GM10847 (cell line): ENCODE measurements around the gene PLEKHJ1.

ENCODE experiments used
- POLR2A ChIP-seq: IDR thresholded peaks from 2 replicates; pipeline ENCODE4 v1.6.1; 2011; ENCODE audit not compliant: insufficient read length; ENCODE audit errors: extremely low read depth

The PLEKHJ1 gene, protein sequence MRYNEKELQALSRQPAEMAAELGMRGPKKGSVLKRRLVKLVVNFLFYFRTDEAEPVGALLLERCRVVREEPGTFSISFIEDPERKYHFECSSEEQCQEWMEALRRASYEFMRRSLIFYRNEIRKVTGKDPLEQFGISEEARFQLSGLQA

DNA sequence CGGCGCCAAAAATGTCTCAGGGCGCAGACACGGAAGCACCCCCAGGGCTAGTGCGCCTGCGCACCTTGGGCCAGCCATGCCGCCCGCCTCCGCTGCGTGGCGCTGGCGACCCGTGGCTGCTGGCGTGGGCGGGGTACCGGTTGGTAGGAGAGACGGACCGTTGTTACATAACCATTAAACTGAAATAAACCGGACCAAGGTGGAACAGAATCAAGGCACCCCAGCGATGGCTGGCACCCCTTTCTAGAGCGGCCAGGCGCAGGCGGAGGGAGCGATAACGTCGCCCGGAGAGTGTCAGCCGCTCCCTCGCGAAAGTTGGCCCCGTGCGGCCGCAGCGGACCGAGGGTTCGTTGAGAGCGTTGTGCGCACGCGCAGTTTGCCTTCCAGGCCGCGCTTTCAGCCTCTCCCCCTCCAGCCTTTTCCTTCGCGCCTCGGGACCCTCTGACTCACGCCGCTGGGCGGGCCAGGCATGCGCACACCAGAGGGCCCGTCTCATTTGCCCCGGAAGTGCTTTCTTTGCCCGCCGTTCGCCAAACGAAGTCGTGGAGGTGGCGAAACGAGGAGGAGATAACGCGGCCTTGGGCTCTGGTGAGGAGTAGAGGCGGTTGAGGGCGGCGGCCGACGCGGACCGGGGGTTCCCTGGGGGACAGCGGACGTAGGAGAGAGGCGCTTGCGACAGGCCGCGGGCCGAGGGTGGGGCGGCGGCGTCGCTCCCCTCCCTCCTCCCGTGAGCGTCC is at the start of gene PLEKHJ1, which contains the start of gene SF3A2:
Gene PLEKHJ1 (minus strand): TSS at position 16 of the 737 bp plus-strand sequence. CDS start 81 bp downstream, outside the sequence.
Gene SF3A2 (plus strand): TSS at position 511 of the 737 bp plus-strand sequence. CDS start 6,595 bp downstream, outside the sequence.
- TF ChIP-seq POLR2A = peak; percentile 71

DNA sequence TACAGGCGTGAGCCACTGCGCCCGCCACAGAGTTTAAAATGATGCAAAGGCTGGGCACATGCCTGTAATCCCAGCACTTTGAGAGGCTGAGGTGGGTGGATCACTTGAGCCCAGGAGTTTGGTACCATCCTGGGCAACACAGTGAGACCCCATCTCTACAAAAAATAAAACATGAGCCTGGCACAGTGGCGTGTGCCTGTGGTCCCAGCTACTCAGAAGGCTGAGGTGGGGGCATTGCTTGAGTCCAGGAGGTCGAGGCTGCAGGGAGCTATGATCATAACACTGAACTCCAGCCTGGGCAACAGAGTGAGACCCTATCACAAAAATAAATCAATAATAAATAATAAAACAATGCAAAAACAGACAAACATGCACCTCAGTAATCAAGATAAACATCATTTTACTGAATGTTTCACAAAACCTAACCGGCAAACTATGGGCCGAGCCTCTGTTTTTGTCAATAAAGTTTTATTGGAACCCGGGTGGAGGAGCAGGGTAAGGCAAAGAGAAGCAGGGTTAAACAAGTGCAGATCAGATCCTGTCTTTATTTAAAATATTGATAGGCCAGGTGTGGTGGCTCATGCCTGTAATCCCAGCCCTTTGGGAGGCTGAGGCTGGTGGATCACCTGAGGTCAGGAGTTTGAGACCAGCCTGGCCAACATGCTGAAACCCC is 47.8 kb upstream of the PLEKHJ1 start:
- no peak for TF ChIP-seq POLR2A

GRCh38 chr19:2282862-2283237 is 46.7 kb upstream of the PLEKHJ1 start:
- no peak for TF ChIP-seq POLR2A

GRCh38 chr19:2282062-2282861 is 46.1 kb upstream of the PLEKHJ1 start, which contains the start of gene PEAK3:
PEAK3 (minus strand) TSS chr19:2282175; CDS start chr19:2280931, 1,244 bp downstream.
- TF ChIP-seq POLR2A = no peak

GRCh38 chr19:2280633-2281264 is 44.6 kb upstream of the PLEKHJ1 start:
- TF ChIP-seq POLR2A = no peak

DNA sequence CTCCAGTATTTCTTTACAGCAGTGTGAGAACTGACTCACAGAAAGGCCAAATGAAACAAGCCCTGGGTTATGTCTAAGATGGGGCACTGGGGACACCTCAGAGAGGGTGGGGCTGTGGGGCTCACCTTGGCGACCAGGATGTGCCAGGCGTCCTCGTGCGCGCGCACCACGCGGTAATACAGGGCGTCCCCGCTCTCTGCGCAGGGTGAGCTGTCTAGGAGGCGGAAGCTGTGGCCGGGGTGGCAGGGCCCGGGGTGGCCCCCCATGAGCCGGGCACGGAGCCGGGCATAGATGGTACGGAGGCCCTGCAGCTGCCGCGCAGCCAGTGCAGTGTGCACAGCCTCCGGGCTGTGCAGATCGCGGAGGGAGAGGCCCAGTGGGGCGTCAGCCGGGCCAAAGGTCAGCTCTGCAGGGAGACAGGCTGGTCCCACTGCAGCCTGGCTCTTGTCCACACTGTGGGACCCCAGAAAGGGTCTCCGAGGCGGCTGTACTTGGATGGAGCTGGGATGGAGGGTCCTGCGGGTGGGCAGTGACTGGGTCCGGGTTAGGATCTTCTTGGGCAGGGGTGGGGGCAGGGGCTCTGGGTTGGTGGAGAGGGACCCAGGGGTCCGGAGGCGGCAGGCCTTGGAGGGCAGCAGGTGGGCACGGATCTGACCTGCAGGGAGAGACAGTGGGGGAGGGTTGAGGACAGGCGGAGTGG is 42.5 kb upstream of the PLEKHJ1 start:
- TF ChIP-seq POLR2A = no peak

GRCh38 chr19:2277138-2277537 is 41.0 kb upstream of the PLEKHJ1 start:
- TF ChIP-seq POLR2A = no peak

DNA sequence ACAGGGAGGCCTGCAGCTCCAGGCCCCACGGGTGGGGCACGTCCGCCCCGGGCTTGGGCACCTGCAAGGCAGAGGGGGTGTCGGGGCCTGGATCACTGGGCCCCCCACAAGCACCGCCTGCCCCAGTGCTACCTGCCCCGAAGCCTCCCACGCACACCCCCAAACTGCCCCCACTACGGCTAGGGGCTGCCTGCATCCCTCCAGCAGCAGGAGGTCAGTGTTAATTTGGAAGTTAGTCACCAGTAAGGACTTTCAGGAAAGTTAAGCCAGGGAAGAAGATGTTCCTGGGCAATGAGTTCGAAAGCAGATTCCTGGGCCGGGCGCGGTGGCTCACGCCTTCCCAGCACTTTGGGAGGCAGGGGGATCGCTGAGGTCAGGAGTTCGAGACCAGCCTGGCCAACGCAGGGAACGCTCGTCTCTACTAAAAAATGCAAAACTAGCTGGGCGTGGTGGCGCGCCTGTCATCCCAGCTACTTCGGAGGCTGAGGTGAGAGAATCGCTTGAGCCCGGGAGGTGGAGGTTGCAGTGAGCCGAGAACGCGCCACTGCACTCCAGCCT is 40.4 kb upstream of the PLEKHJ1 start:
- TF ChIP-seq POLR2A = no peak

DNA sequence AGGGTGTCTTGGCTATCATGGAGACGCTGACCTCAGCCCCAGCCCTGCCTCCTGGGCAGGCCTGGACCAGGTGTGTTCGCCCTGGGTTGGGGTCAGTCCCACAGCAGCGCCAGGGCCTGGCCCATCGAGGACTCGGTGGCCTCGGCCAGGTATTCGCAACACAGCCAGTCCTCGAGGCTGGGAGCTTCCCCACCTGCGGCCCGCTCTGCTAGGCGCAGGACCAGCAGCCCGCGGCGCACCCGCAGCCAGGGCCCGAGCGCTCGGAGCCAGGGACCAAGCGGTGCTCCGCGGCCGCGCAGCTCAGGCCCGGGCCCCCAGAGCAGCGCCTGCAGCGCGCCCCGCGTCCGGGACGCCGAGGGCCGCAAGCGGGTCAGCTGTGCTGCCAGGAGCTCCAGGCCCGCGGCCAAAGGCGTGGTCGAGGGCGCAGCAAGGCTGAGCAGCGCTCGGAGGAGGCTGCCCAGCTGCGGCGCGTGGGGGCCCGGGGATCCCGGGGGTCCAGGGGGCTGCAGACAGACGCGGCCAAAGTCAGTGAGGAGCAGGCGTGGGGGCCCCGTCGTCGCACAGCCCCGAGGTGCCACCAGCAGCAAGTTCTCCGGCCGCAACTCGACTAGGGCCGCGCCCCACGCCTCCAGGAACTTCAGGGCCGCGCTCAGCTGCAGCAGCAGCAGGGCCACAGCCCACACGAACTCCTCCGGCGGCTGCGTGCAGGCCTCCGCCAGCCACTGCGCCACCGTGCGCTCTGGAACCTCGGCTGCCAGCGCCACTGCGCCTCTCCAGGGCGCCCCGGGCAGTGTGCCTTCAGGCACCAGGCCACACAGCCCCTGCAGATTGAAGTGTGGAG is 39.7 kb upstream of the PLEKHJ1 start:
- no peak for TF ChIP-seq POLR2A

GRCh38 chr19:2274931-2275535 is 38.9 kb upstream of the PLEKHJ1 start:
- no peak for TF ChIP-seq POLR2A

DNA sequence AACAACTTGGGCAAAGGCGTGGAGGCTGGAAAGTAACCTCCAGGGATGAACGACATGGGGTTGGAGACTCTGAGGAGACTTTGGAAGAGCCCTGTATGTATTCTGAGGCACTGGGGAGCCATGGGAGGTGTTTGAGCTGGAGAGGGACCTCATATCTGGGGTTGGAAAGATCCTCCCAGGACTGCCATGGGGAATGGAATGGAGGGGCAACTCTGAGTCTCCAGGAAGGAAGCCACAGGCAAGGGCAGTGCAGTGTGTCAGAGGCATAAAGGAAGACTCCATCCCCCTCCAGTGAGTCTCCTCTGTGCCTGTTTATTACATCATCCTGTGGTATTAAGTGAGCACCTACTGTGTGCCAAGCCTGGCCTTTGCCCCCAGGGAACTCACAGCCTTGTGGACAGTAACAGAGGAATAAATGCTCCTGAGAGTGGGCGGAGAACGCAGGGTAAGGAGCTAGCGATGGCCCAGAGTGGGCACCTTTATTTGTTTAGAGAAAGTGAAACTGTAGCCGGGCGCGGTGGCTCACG is 38.1 kb upstream of the PLEKHJ1 start:
- TF ChIP-seq POLR2A = no peak

DNA sequence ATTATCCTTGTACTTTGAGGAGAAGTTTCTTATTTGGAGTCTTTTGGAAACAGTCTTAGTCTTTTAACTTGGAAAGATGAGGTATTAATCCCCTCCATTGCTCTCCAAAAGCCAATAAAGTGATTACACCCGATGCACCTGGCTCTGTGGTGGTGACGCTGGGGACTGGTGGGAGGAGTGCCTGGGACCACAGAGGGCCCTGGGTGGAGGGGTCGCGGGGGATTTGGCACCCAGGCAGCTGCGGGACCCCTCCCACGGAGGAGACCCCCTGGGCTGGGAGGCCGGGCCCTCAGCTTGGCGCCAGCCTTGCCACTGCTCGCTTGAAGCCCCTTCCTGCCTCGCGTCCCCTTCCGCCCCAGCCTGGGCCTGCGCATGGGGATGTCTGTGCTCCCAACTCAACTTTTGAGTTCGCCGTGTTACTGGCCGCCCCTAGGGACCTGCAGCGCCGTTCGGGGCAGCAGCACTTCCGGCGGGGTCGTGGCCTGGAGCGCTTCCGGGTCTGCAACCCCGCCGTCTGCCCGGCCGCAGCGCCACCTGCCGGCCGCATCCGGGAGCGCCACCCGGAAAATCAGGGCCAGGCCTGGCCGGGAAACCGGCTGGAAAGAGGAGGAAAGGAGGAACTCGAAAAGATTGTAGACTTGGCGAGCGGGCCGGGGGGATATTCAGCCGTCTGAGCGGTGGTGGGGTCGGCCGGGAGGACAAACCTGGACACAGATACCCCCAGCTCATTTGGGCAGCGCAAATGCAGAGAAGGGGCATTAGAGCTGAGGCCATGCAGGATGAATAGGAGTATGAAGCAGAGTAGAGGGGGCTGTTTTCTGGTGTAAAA is 37.4 kb upstream of the PLEKHJ1 start:
- TF ChIP-seq POLR2A = peak; percentile 30
